ENCODE measurements around the gene FGFR4.
A peak's percentile ranks its signal among the peaks of the same experiment; 100 is the strongest.

FGFR4 gene

DNA sequence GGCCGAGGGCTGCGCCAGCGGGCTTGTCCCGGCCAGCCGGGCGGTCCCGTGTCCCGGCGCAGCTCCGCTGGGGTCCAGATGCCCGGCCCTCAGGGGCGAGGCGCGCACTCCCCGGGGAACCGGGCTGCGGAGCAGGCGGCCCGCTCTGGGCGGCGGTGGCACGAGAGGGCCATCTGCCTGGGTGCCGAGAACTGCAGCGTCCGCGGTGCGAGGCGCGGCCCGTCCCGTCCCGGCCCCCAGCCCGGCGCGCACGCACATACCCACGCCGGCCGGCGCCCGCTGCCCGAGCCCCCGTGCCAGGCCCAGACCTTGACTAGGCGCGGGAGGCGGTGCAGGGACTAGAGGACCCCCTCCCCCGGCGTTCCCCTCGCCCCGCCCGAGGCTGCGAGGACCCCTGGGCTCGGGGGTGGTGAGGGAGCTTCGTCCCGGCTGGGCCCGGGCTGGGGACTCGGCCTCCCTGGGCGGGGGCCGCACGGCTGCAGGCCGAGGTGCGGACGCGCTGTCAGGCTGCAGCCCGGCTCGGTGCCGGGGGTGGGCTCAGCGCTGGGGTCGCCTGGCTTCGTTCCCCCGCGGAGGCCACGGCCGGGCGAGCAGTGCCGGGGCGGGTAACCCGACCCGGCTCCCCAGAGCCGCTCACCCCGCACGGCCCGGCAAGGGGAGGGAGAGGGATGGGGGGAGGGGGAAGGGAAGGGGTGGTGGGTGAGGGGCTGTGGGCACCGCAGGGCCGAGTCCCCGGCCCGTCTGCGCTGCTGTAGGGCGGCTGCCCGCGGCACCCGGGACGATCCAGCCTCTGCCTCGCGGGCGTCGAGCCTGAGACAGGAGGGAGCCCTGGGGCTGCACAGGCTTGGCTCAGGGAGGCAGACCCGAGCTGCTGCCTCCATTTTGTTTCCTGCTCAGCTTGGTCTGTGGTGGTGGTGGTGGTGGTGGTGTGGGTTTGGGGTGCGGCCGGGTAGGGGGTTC, 45.7 kb downstream of the FGFR4 start:
- DNase-seq, result no peak

DNA sequence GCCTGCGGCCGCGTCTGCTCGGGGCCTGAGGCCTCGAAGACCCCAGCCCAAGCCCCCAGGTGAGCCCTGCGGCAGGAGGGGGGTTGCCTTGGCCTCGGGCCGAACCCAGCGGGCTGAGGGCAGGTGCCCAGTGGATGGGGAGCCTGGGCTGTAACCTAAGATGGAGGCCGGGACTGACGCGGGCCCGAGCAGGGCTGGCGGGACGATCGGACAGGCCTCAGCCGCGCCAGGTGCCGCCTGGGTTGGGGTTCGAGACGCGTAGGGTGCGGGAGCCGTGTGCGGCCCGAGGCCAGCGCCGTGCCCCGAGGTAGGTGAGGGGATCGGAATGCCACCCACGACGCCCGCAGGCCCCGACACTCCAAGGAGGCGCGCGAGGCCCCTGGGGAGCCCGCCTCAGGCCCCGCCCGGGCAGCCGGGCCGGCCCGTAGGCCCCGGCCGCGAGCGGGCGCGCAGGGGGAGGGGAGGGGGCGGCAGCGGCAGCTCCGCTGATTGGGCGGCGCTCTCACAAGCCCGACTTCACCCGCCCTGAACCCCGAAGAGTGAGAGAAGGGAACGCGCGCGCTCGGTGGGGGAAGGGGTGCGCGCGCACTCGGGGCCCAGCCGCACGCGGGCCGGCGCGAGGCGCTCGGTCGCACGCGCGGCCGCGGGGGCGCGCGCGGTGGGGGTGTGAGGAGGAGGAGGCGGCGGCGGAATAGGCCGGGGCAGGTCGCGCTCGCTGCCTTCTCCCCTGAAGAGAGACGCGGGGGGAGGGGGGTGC, 46.6 kb downstream of the FGFR4 start, which contains the start of gene NSD1:
NSD1 (plus strand) TSS at position 678 of the 757 bp plus-strand sequence. CDS start 1,331 bp downstream, outside the sequence.
- DNase-seq, result peak in 1 of 2 experiments; percentile 22

DNA sequence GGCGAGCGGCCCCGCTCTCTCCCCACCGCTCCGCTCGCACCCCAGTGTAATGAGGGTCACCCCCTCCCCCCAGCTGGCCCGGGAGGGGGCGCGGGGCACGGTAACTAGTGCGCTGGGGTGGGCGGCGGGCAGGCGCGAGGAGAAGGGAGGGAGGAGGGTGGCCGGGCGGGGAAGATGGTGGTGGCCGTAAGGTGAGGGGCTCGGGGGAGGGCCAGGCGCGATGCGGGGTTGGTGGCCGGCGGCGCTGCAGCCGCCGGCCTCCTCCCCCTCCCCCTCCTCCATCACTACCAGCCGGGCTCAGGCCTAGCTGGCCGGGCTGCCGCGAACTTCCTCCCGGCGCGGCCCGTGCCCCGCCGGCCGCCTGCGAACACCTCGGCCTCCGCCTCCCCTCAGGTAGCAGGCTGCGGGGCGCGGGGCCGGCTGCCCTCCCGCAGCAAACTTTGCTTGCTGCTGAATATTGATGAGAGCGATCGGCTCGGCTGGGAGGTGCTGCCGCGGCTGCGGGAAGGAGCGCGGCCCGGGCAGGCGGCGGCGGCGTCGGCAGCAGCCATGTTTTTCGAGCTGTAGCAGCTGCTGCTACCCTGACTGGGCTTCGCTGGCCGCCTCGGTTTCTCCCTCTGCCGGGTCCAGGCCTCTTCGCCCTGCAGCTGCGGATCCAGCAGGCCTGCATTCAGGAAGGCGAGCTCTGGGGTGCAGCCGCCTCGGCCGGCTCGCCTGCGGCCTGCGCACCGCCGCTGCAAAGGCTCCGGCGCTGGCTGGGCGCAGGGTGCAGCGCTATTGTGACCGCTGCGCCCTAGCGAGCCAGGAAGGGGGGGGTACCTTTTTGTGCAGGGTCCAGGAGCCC, 47.4 kb downstream of the FGFR4 start:
- DNase-seq, result peak in 1 of 2 experiments; percentile 14

DNA sequence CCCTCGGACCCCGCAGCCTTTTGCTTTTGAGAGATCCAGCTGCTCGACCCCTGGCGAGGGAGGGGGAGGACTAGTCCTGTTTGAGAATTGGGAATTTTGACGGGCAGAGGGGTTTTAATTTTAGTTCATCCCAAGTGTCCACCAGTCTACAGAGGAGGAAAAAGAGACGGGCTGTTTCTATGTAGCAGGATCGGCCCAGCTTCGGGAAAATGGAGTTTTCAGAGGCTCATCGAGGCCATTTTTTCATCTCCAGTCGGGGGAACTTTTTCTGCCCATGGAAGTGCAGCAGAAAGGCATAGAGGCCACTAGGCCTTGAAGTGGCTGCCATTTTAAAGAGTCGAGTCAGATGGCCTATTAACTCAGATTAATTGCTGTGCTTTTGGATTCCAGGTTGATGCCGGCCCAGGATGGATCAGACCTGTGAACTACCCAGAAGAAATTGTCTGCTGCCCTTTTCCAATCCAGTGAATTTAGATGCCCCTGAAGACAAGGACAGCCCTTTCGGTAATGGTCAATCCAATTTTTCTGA, 48.0 kb downstream of the FGFR4 start:
- DNase-seq, result no peak

DNA sequence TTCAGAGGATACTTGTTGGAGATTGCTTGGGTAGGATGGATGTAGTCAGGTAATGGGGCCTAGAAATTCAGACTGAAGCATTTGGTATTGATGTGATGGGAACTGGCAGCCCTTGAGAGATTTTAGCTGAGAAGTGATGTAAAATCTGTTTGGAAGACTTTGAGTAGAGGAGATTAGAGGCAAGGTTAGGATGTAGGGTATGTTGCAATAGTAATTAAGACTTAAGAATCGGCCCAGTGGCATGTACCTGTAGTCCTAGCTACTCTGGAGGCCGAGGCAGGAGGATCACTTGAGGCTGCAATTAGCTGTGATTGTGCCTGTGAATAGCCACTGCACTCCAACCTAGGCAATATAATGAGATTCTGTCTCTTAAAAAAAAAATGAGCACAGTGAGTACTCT, 53.6 kb downstream of the FGFR4 start:
- no peak for DNase-seq

DNA sequence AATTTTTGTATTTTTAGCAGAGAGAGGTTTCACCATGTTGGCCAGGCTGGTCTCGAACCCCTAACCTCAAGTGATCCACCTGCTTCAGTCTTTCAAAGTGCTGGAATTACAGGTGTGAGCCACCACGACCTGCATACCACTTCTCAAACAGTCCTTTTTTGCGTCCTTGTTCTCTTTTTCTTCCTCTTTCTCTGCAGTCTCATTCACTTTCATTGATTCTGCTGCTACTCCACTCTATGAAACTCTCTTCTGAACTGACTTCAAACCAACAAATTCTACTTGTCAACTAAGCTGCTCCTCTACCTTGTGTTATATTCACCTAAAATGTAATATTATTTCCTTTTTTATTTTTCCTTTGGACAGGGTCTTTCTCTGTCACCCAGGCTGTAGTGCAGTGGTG, 54.8 kb downstream of the FGFR4 start:
- no peak for DNase-seq

DNA sequence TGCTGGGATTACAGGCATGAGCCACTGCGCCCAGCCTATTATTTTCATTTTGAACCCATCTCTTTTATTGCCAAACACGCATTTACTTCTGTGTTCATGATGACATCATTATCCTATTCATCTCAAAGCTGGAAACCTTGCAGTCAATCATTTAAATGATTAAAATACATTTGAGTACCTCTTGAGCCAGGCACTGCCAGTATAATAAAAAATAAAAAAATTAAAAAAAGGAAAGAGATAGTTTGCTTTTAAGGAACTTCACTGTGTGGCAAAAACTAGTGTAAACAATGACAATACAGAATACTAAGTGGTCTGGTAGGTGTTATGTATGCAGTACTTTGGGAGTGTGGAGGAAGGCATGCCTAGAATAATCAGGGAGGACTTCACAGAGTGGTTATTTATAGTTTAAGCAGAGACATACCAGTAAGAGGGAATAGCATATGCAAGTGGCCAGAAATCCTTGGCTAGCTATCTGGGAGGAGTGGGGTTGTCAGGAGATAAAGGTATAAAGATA, 55.4 kb downstream of the FGFR4 start:
- no peak for DNase-seq

DNA sequence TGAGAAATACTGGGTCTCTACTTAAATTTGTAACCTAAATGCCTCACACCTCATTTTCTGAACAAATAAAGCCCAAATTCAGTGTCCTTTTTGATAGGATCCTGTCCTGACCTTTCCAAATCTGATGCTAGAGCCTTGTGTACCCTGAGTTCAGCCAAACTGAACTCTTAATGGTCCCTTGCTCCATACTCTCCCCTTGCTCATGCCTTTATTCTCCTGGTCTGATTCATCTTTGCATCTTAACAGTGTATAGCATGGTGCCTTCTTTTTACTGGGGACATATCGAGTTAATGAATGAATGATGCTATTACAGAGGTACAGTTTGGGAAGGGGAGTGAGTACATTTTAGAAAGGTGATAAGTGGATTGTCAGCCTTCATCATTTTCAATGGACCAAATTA, 56.1 kb downstream of the FGFR4 start:
- no peak for DNase-seq

DNA sequence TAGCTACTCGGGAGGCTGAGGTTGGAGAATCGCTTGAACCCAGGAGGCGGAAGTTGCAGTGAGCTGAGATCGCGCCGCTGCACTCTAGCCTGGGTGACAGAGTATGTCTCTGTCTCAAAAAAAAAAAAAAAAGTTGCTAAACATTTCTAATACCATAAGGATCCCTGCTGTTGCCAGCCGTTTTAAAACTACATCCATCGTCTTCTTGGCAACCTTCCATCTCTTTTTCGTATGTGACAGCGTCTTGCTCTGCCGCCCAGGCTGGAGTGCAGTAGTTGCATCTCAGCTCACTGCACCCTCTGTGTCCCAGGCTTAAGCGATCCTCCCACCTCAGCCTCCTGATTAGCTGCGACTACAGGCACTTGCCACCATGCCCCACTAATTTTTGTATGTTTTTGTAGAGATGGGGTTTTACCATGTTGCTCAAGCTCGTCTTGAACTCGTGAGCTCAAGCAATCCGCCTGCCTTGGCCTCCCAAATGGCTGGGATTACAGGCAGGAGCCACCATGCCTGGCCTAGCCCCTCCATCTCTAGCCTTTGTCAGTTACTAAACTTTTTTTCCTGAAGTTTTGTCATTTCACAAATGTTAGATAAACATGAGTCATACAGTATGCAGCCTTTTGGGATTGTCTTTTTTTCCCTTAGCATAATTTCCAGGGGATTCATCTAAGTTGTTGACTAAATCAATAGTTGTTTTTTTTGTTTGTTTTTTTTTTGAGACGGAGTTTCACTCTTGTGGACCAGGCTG, 60.4 kb downstream of the FGFR4 start:
- DNase-seq, result no peak
